H1 (cell line): ENCODE measurements around the gene MKLN1.

Experiments used
- BRCA1 ChIP-seq: IDR thresholded peaks from 2 replicates; pipeline ENCODE4 v1.6.1; 2012; ENCODE audit warnings: low read depth, low read length, improper control_type of control experiment
- CHD2 ChIP-seq: IDR thresholded peaks from 2 replicates; pipeline ENCODE4 v1.6.1; 2012; ENCODE audit warnings: low read length, improper control_type of control experiment
- FOSL1 ChIP-seq: IDR thresholded peaks from 2 replicates; pipeline ENCODE4 v1.6.1; 2011; ENCODE audit warnings: mild to moderate bottlenecking, low read depth, low read length, moderate library complexity; ENCODE audit not compliant: insufficient read depth
- GABPA ChIP-seq: IDR thresholded peaks from 2 replicates; pipeline ENCODE4 v1.6.1; 2011; ENCODE audit warnings: mild to moderate bottlenecking, low read length, moderate library complexity, borderline replicate concordance; ENCODE audit not compliant: insufficient read depth
- RBBP5 ChIP-seq: IDR thresholded peaks from 2 replicates; pipeline ENCODE4 v1.7.1; 2012; ENCODE audit warnings: low read depth, mild to moderate bottlenecking, inconsistent platforms, low read length, moderate library complexity, borderline replicate concordance
- RNF2 ChIP-seq: fragments of 200-900, 300-1000 bp; sonication (generic); IDR thresholded peaks from 2 replicates; pipeline ENCODE4 v1.7.1; 2016; ENCODE audit warnings: borderline replicate concordance, low read depth, mild to moderate bottlenecking, antibody characterized with exemption, low read length; ENCODE audit not compliant: poor library complexity, severe bottlenecking; ENCODE audit errors: missing control alignments
- TEAD4 ChIP-seq: IDR thresholded peaks from 2 replicates; pipeline ENCODE4 v1.6.1; 2012; ENCODE audit warnings: low read depth, low read length, inconsistent platforms, mixed read lengths
- ZNF274 ChIP-seq: IDR thresholded peaks from 2 replicates; pipeline ENCODE4 v1.7.0; 2012; ENCODE audit warnings: low read length, borderline replicate concordance; ENCODE audit errors: extremely low read depth
- TF ChIP-seq, protein P1 (sequence below), 3 experiments: IDR thresholded peaks; 1 replicate in 2 of 3; 2 replicates in 1 of 3; pipeline versions ENCODE4 v1.5.1 to v1.6.1; 2011; ENCODE audit warnings: low read length in 3 of 3, mild to moderate bottlenecking in 3 of 3, inconsistent platforms in 2 of 3, low read depth in 1 of 3, moderate library complexity in 1 of 3; ENCODE audit not compliant: insufficient read depth in 1 of 3; ENCODE audit errors: control extremely low read depth in 1 of 3
- TF ChIP-seq, protein P2 (sequence below): IDR thresholded peaks from 2 replicates; pipeline ENCODE4 v1.6.1; 2011; ENCODE audit warnings: low read length, improper control_type of control experiment
- TF ChIP-seq, protein P3 (sequence below): IDR thresholded peaks from 2 replicates; pipeline ENCODE4 v1.6.1; 2012; ENCODE audit warnings: inconsistent platforms

DNA sequence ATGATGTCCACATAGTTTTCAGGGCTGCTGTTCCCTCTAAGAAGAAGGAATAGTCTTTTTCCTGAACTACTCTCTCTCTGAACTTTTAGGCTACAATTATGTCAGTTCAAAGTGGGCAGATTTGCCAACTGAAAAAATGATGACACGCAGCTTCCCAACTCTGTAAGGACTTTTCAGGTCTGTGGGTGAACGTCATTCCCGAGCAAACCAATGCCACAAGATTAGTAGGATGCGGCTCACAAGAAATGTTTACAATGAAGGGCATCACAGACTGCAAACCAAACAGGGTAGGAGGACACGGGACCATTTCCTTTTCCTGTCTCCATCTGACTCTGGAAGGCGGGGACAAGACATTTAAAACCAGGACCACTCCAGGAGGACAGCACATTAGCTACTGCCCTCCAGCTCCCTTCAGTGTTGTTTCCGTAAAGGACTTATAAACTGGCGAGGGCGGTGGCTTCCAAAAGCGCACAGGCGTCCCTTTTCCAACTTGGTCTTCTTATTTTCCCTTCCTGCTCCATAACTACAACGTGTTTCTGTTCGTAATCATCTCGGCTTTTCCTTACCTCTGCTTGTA is 539 bp upstream of the MKLN1 start:
- TF ChIP-seq, protein P1, sequence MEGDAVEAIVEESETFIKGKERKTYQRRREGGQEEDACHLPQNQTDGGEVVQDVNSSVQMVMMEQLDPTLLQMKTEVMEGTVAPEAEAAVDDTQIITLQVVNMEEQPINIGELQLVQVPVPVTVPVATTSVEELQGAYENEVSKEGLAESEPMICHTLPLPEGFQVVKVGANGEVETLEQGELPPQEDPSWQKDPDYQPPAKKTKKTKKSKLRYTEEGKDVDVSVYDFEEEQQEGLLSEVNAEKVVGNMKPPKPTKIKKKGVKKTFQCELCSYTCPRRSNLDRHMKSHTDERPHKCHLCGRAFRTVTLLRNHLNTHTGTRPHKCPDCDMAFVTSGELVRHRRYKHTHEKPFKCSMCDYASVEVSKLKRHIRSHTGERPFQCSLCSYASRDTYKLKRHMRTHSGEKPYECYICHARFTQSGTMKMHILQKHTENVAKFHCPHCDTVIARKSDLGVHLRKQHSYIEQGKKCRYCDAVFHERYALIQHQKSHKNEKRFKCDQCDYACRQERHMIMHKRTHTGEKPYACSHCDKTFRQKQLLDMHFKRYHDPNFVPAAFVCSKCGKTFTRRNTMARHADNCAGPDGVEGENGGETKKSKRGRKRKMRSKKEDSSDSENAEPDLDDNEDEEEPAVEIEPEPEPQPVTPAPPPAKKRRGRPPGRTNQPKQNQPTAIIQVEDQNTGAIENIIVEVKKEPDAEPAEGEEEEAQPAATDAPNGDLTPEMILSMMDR (IDR thresholded peaks at IDR 0.05; ENCODE audit: control extremely low read depth in 1 of 3, insufficient read depth in 1 of 3, low read depth in 1 of 3, low read length in 3 of 3), result no peak
- no peak for TF ChIP-seq BRCA1
- no peak for TF ChIP-seq ZNF274
- TF ChIP-seq, protein P2, sequence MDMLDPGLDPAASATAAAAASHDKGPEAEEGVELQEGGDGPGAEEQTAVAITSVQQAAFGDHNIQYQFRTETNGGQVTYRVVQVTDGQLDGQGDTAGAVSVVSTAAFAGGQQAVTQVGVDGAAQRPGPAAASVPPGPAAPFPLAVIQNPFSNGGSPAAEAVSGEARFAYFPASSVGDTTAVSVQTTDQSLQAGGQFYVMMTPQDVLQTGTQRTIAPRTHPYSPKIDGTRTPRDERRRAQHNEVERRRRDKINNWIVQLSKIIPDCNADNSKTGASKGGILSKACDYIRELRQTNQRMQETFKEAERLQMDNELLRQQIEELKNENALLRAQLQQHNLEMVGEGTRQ, result no peak
- no peak for TF ChIP-seq RBBP5
- TF ChIP-seq, protein P3, sequence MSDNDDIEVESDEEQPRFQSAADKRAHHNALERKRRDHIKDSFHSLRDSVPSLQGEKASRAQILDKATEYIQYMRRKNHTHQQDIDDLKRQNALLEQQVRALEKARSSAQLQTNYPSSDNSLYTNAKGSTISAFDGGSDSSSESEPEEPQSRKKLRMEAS, result no peak
- TF ChIP-seq GABPA, result no peak
- no peak for TF ChIP-seq FOSL1
- no peak for TF ChIP-seq CHD2
- TF ChIP-seq TEAD4, result no peak
- no peak for TF ChIP-seq RNF2
